Panc1 (cell line): ENCODE results near the gene JMJD4. TPM values are rescaled to one million over a fixed set of nuclear protein-coding genes. Genes with fewer than 3 reads are reported as not detected.

Experiments
- ATAC-seq: fragments of 200-7000 bp; cut with Tn5 transposase; 2 replicates; pipeline ENCODE4 v1.9.1; 2020; ENCODE audit warnings: mild to moderate bottlenecking, moderate library complexity
- BruUV-seq: library from RNA; stranded (reverse); fragments of 400-500 nt; replicated peaks from 2 replicates; lab custom pipeline; 2021; lab: Mats Ljungman, UMichigan
- CTCF ChIA-PET: fragments of 300-600 bp; sonication (Branson Sonifier 250); formaldehyde crosslinking; loops from one replicate; lab custom pipeline; 2022; ENCODE audit warnings: antibody characterized with exemption; lab: Charles Lee
- POLR2A ChIA-PET: fragments of 300-600 bp; sonication (Branson Sonifier 250); formaldehyde crosslinking; loops from one replicate; lab custom pipeline; 2022; ENCODE audit warnings: antibody characterized with exemption; lab: Charles Lee
- DNase-seq: peaks from one replicate; pipeline ENCODE4 v3.0.0-alpha.2; 2010; ENCODE audit warnings: low read depth, low spot score
- H3K27ac ChIP-seq: 2 replicates; pipeline ENCODE4 v1.5.1; 2011; ENCODE audit warnings: mild to moderate bottlenecking, low read length, inconsistent platforms
- H3K27me3 ChIP-seq: fragments of 200-500 bp; sonication (Bioruptor generic); 2 replicates; pipeline ENCODE4 v1.6.0; 2014; ENCODE audit warnings: low read length, inconsistent platforms; ENCODE audit not compliant: control insufficient read depth, insufficient read depth
- H3K36me3 ChIP-seq: fragments of 200-500 bp; sonication (Bioruptor generic); 2 replicates; pipeline ENCODE4 v1.5.1; 2014; ENCODE audit warnings: inconsistent platforms, mild to moderate bottlenecking, low read length, moderate library complexity; ENCODE audit not compliant: control insufficient read depth, insufficient read depth
- H3K4me1 ChIP-seq: 2 replicates; pipeline ENCODE4 v1.5.1; 2011; ENCODE audit warnings: inconsistent platforms, mild to moderate bottlenecking, low read length, moderate library complexity; ENCODE audit not compliant: control insufficient read depth, insufficient read depth
- H3K4me3 ChIP-seq, 2 experiments: 2 replicates each; pipeline ENCODE4 v1.5.1; 2011 to 2012; ENCODE audit warnings: low read depth in 2 of 2, low read length in 2 of 2, mild to moderate bottlenecking in 2 of 2, inconsistent platforms in 1 of 2, moderate library complexity in 1 of 2
- H3K9me3 ChIP-seq: fragments of 200-500 bp; sonication (Bioruptor generic); 2 replicates; pipeline ENCODE4 v1.5.1; 2014; ENCODE audit warnings: low read depth, mild to moderate bottlenecking, inconsistent platforms, low read length, moderate library complexity; ENCODE audit not compliant: control insufficient read depth, insufficient read depth
- POLR2AphosphoS5 ChIP-seq: IDR thresholded peaks from 2 replicates; pipeline ENCODE4 v1.6.1; 2012; ENCODE audit warnings: mild to moderate bottlenecking, low read depth, low read length, moderate library complexity
- SIN3A ChIP-seq: IDR thresholded peaks from 2 replicates; pipeline ENCODE4 v1.6.1; 2012; ENCODE audit warnings: low read depth, mild to moderate bottlenecking, low read length, moderate library complexity, borderline replicate concordance; ENCODE audit not compliant: insufficient read depth
- TCF7L2 ChIP-seq: IDR thresholded peaks from 2 replicates; pipeline ENCODE4 v1.6.1; 2011; ENCODE audit warnings: mild to moderate bottlenecking, low read depth, low read length, inconsistent platforms
- in situ Hi-C: cut with HindIII; loops from 2 replicates; pipeline ENCODE4 v1.10.0; 2016; ENCODE audit warnings: low sequenced_read_pairs, low pct_unique_long_range_greater_than_20kb
- intact Hi-C: fragments of 100-400 bp; cut with micrococcal nuclease; formaldehyde crosslinking; loops from one replicate; pipeline ENCODE4 v1.10.0; 2022; ENCODE audit not compliant: unreplicated experiment
- total RNA-seq: library from RNA; stranded (reverse); gene quantifications from one replicate; pipeline ENCODE4 v1.2.1, GENCODE V29; 2021; ENCODE audit not compliant: unreplicated experiment
- TF ChIP-seq, protein P1 (sequence below): fragments of 450-650 bp; IDR thresholded peaks from 2 replicates; pipeline ENCODE4 v1.5.1; 2017; ENCODE audit warnings: mild to moderate bottlenecking
- TF ChIP-seq, protein P2 (sequence below), 2 experiments: IDR thresholded peaks; 2 replicates each; pipeline ENCODE4 v1.6.1; 2011 to 2012; ENCODE audit warnings: low read depth in 2 of 2, control low read depth in 1 of 2, low read length in 1 of 2, mild to moderate bottlenecking in 1 of 2, moderate library complexity in 1 of 2; ENCODE audit not compliant: insufficient read depth in 1 of 2

The JMJD4 gene
- total RNA-seq, 1 experiment from 2014 or later, result 27.7 TPM

DNA sequence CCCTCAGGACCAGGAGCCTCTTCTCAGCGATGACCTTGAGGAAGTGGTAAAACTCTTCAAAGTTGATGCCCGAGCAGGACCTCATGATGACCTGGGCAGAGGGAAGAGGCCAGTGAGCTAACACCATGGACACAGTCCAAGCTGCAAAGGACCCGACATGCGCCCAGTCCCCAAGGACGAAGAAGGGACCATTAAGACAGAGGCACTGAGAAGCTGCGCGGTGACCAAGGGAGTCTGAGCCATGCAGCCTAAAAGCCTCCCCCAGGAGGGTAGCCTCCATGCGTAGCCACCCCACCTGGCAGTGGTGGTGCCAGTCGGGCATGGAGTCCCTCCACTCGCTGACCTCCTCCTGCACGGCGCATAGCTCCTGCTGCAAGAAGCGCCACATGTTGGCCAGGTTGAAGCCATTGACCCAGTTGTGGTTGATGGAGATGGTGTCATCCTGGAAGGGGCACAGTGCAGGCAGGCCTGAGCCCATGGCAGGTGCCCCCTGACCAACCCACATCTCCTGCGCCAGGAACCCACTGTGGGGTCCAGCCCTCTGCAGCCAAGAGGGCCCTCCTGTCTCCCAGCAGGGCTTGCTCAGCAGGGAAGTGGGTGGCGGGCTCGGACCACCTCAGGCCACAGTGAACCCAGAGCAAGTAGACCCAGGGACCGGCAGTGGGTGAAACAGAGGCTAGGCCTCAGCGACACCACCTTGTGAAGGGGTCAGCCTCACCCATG is 2.4 kb downstream of the JMJD4 start:
- peaks cover 3% of the 10 kb centered on the region; the same call in 1 of the 2 replicates for H3K36me3 ChIP-seq
- POLR2A ChIA-PET, result no interaction called here
- intact Hi-C loops, result no loop called here
- no peaks in the 10 kb centered on the region for H3K27me3 ChIP-seq
- in situ Hi-C loops, result no loop called here
- no peak overlapping the region for H3K27ac ChIP-seq
- no peak overlapping the region for H3K4me3 ChIP-seq
- DNase-seq (no peak), ATAC-seq (no peak)
- CTCF ChIA-PET, result no interaction called here
- TF ChIP-seq SIN3A (no peak), TCF7L2 (no peak), POLR2AphosphoS5 (no peak)
- TF ChIP-seq, protein P1, sequence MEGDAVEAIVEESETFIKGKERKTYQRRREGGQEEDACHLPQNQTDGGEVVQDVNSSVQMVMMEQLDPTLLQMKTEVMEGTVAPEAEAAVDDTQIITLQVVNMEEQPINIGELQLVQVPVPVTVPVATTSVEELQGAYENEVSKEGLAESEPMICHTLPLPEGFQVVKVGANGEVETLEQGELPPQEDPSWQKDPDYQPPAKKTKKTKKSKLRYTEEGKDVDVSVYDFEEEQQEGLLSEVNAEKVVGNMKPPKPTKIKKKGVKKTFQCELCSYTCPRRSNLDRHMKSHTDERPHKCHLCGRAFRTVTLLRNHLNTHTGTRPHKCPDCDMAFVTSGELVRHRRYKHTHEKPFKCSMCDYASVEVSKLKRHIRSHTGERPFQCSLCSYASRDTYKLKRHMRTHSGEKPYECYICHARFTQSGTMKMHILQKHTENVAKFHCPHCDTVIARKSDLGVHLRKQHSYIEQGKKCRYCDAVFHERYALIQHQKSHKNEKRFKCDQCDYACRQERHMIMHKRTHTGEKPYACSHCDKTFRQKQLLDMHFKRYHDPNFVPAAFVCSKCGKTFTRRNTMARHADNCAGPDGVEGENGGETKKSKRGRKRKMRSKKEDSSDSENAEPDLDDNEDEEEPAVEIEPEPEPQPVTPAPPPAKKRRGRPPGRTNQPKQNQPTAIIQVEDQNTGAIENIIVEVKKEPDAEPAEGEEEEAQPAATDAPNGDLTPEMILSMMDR, result no peak
- TF ChIP-seq, protein P2, sequence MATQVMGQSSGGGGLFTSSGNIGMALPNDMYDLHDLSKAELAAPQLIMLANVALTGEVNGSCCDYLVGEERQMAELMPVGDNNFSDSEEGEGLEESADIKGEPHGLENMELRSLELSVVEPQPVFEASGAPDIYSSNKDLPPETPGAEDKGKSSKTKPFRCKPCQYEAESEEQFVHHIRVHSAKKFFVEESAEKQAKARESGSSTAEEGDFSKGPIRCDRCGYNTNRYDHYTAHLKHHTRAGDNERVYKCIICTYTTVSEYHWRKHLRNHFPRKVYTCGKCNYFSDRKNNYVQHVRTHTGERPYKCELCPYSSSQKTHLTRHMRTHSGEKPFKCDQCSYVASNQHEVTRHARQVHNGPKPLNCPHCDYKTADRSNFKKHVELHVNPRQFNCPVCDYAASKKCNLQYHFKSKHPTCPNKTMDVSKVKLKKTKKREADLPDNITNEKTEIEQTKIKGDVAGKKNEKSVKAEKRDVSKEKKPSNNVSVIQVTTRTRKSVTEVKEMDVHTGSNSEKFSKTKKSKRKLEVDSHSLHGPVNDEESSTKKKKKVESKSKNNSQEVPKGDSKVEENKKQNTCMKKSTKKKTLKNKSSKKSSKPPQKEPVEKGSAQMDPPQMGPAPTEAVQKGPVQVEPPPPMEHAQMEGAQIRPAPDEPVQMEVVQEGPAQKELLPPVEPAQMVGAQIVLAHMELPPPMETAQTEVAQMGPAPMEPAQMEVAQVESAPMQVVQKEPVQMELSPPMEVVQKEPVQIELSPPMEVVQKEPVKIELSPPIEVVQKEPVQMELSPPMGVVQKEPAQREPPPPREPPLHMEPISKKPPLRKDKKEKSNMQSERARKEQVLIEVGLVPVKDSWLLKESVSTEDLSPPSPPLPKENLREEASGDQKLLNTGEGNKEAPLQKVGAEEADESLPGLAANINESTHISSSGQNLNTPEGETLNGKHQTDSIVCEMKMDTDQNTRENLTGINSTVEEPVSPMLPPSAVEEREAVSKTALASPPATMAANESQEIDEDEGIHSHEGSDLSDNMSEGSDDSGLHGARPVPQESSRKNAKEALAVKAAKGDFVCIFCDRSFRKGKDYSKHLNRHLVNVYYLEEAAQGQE (IDR thresholded peaks at IDR 0.05; ENCODE audit: insufficient read depth in 1 of 2, low read depth in 2 of 2, low read length in 1 of 2), result no peak
- H3K9me3 ChIP-seq, result no peaks in the 10 kb centered on the region
- BruUV-seq, result no TSS peak
- peaks cover 34% of the 10 kb centered on the region for H3K4me1 ChIP-seq

DNA sequence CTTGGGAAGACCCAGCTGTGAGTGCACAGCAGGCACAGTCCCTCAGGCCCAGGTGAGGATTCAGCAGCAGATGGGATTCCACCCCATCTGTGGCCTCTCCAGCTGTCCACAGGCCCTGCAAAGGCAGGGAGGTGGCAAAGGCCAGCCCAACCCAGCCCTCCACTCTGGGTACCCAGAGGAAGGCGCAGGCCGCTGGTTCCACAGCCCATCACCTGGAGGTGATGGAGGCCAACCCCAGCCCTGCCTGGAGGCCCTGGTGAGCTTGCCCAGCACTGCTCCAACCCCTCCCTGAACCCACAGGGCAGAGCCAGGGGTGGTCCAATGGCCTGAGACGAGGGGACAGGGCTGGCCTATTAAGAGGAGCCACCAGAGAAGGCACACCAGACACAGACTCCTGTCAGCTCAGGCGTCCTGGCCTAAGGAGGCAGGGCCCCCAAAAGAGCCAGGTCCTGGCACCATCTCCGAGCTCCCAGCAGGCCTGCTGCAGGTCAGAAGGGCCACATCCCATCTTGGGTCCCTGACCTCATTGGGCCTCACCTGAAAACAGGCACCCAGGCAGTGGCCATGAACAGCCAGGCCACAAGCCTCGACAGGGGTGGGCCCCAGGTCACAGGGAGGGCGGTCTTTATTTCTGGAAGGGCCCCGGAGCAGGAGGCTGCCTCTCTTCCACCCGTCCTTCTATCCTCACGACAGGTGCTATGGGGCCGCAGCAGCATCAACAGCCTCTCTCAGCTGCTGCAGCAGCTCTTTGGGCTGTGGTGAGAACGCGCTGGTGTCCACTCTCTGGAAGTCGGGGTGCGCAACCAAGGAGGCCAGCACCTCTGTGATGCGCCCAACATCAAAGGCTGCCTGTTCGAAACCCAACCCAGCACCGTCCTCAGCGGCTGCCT is 3.2 kb downstream of the JMJD4 start:
- POLR2A ChIA-PET, result no interaction called here
- no peak overlapping the region for H3K4me3 ChIP-seq

More for the DNA sequence above, 3.2 kb downstream of the JMJD4 start:
- in situ Hi-C loops (no loop called here), intact Hi-C loops (no loop called here)
- H3K27ac ChIP-seq, result no peak overlapping the region
- no peak for DNase-seq
- TF ChIP-seq, protein P2 (IDR thresholded peaks at IDR 0.05; ENCODE audit: insufficient read depth in 1 of 2, low read depth in 2 of 2, low read length in 1 of 2), result no peak
- TF ChIP-seq, protein P1, result no peak
- TF ChIP-seq POLR2AphosphoS5 (no peak), TCF7L2 (no peak)
- peaks cover 36% of the 10 kb centered on the region for H3K4me1 ChIP-seq
- H3K27me3 ChIP-seq, result no peaks in the 10 kb centered on the region
- CTCF ChIA-PET, result no interaction called here
- ATAC-seq, result no peak
- BruUV-seq, result no TSS peak
- H3K9me3 ChIP-seq, result no peaks in the 10 kb centered on the region
- peaks cover 3% of the 10 kb centered on the region; the same call in 1 of the 2 replicates for H3K36me3 ChIP-seq
